Hepatocyte (in vitro differentiated cells): ENCODE results near the gene ERBB4.

Experiments used
- EZH2 ChIP-seq: fragments of 200-600 bp; sonication (generic); IDR thresholded peaks from 2 replicates; pipeline ENCODE4 v1.6.1; 2016; ENCODE audit warnings: antibody characterized with exemption, mild to moderate bottlenecking, borderline replicate concordance
- EZH2phosphoT487 ChIP-seq: fragments of 200-600 bp; sonication (generic); IDR thresholded peaks from one replicate; pipeline ENCODE4 v1.6.1; 2018; ENCODE audit warnings: antibody characterized with exemption, mild to moderate bottlenecking, low read depth, moderate library complexity; ENCODE audit not compliant: unreplicated experiment, severe bottlenecking
- TF ChIP-seq, protein P1 (sequence below): fragments of 200-600 bp; sonication (generic); IDR thresholded peaks from 2 replicates; pipeline ENCODE4 v1.5.1; 2016; ENCODE audit warnings: antibody characterized with exemption, mild to moderate bottlenecking; ENCODE audit not compliant: poor library complexity

DNA sequence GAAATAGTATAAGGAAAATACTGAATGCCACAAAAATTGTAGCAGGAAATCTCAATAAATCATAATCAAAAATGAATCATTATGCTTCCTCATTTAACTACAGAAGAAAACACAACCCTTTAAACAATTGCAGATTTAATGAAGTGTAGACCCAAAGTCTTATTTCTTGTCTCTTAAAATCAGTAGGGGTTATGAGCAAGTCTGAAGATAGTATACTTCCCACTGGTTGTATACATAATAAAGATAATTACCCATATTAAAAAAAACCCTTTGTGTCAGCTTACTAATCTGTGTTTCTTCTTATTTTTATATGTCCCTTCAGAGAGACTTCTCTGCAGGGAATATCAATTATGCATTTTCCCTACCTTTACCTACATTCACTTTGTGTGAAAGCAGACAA lies 504.7 kb downstream of the ERBB4 start:
- TF ChIP-seq, protein P1, sequence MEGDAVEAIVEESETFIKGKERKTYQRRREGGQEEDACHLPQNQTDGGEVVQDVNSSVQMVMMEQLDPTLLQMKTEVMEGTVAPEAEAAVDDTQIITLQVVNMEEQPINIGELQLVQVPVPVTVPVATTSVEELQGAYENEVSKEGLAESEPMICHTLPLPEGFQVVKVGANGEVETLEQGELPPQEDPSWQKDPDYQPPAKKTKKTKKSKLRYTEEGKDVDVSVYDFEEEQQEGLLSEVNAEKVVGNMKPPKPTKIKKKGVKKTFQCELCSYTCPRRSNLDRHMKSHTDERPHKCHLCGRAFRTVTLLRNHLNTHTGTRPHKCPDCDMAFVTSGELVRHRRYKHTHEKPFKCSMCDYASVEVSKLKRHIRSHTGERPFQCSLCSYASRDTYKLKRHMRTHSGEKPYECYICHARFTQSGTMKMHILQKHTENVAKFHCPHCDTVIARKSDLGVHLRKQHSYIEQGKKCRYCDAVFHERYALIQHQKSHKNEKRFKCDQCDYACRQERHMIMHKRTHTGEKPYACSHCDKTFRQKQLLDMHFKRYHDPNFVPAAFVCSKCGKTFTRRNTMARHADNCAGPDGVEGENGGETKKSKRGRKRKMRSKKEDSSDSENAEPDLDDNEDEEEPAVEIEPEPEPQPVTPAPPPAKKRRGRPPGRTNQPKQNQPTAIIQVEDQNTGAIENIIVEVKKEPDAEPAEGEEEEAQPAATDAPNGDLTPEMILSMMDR, result no peak
- TF ChIP-seq EZH2, result no peak
- TF ChIP-seq EZH2phosphoT487, result no peak
